Measurements from ENCODE around the gene CPEB4. TPM values are rescaled to one million over a fixed set of nuclear protein-coding genes. Genes with fewer than 3 reads are reported as not detected.

Gene CPEB4
- total and polyA plus RNA-seq, 10 of the 15 experiments (the other 5 are each of a cell fraction or from before 2014, with no cell fraction given), result 6.9 to 33.1 (median 20.4) TPM

DNA sequence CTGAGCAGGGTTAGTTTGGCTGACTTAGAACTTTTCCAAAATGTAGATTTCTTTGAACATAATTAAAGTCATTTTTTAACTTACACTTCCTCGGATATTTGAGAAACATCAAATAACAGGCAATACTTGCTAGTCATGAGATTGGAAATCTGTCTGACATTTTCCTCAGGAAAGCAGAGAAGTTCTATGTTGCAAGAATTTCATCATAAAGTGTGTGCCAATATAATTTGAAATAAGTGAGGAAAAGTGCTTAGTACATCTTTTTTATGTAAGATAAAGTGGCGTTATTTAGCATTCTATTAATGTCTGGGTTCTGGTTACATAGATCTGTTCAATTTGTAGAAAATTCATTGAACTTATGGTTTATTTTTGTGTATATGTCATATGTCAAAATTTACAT is 52.1 kb downstream of the CPEB4 start:
- Histone ChIP-seq H4K20me1 (ENCODE audit: control insufficient read depth, insufficient read depth) (no peaks in the 10 kb centered on the region), H3K4me3 (no peak overlapping the region), H3K27me3 (replicated peaks in 1 of 2; ENCODE audit: control insufficient read depth in 2 of 2, insufficient read depth in 2 of 2, low read length in 1 of 2) (no peaks in the 10 kb centered on the region), H2AFZ (ENCODE audit: control insufficient read depth, low read depth, low read length) (no peak overlapping the region), H3K36me3 (ENCODE audit: control insufficient read depth in 2 of 2, insufficient read depth in 2 of 2, low read length in 1 of 2) (peaks cover 2 to 8% of the 10 kb centered on the region in 2 experiments), H3K4me2 (ENCODE audit: control insufficient read depth, insufficient read depth) (no peak overlapping the region), H3K9ac (ENCODE audit: control insufficient read depth, insufficient read depth, low read length) (no peak overlapping the region), H3K79me2 (ENCODE audit: control insufficient read depth, insufficient read depth, low read length) (no peaks in the 10 kb centered on the region; the same call in 1 of the 2 replicates), H3K9me3 (replicated peaks; ENCODE audit: control insufficient read depth, insufficient read depth, low read length) (no peaks in the 10 kb centered on the region), H3K4me1 (ENCODE audit: control insufficient read depth, insufficient read depth, low read length) (no peaks in the 10 kb centered on the region), H3K27ac (ENCODE audit: control insufficient read depth, insufficient read depth) (no peak overlapping the region)
- POLR2A ChIA-PET, result interaction anchor here (0.6 kb wide), 2 partner anchors 16 to 151 kb away, joined by 3 to 4 read pairs; no protein-coding TSS in a partner anchor
- FAIRE-seq, result no peak
- no peak for TF ChIP-seq NFXL1 (IDR thresholded peaks at IDR 0.05; ENCODE audit: borderline replicate concordance)
- TF ChIP-seq SMAD1 (IDR thresholded peaks at IDR 0.05; ENCODE audit: low read depth, partially characterized antibody), result no peak
- TF ChIP-seq MYB (IDR thresholded peaks at IDR 0.05; ENCODE audit: borderline replicate concordance, low read depth, low read length), result no peak
- TF ChIP-seq BCL11A (IDR thresholded peaks at IDR 0.05; ENCODE audit: low read depth, low read length), result no peak
- no peak for TF ChIP-seq TCF12 (IDR thresholded peaks at IDR 0.05; ENCODE audit: low read depth, low read length)
- no peak for TF ChIP-seq POLR2AphosphoS2 (IDR thresholded peaks at IDR 0.05; ENCODE audit: low read depth, low read length)
- TF ChIP-seq CREB1 (IDR thresholded peaks at IDR 0.05; ENCODE audit: low read depth), result no peak
- TF ChIP-seq NR2C1 (IDR thresholded peaks at IDR 0.05), result no peak
- no peak for TF ChIP-seq RAD21 (IDR thresholded peaks at IDR 0.05; ENCODE audit: insufficient read depth, low read depth, low read length)
- no peak for TF ChIP-seq BCLAF1 (IDR thresholded peaks at IDR 0.05)
- no peak for TF ChIP-seq NR2F1 (conservative IDR thresholded peaks at IDR 0.05)
- no peak for TF ChIP-seq YBX1 (IDR thresholded peaks at IDR 0.05)
- TF ChIP-seq MEF2A (IDR thresholded peaks at IDR 0.05; ENCODE audit: insufficient read depth, low read depth, low read length), result no peak
- no peak for TF ChIP-seq TBL1XR1 (IDR thresholded peaks at IDR 0.05; ENCODE audit: low read depth, low read length)
- TF ChIP-seq FOS (IDR thresholded peaks at IDR 0.05; ENCODE audit: borderline replicate concordance, extremely low read depth, insufficient read length), result no peak
- TF ChIP-seq WRNIP1 (IDR thresholded peaks at IDR 0.05; ENCODE audit: borderline replicate concordance, low read depth, low read length), result no peak
- no peak for TF ChIP-seq SP1 (IDR thresholded peaks at IDR 0.05; ENCODE audit: low read depth, low read length)
- in situ Hi-C loops (cut with MboI) (no loop called here), intact Hi-C loops (cut with micrococcal nuclease; ENCODE audit: unreplicated experiment) (no loop called here)
- no TSS peak for BruUV-seq (replicated peaks)
- DNase-seq (ENCODE audit: low read depth, low spot score), result no peak
- WGBS (ENCODE audit: insufficient coverage, insufficient replicate concordance, low lambda C conversion rate, missing lambda C conversion rate), result 95% methylated on average over 2 of the region's 2 CpGs
- no peak for ATAC-seq
- RAD21 ChIA-PET (ENCODE audit: unreplicated experiment), result interaction anchor here (1.2 to 1.9 kb wide), 2 partner anchors 15 to 324 kb away, joined by 4 to 7 read pairs; partner anchors contain the start of gene BOD1
- SMC1A ChIA-PET (ENCODE audit: uncharacterized antibody, unreplicated experiment), result interaction anchor here (0.6 to 2.2 kb wide), 4 partner anchors 8 to 325 kb away, joined by 3 to 6 read pairs (median 4); no protein-coding TSS in a partner anchor
- CTCF ChIA-PET, result interaction anchor here (1.0 to 1.9 kb wide), 4 partner anchors 8 to 324 kb away, joined by 3 to 11 read pairs (median 4); partner anchors contain the start of gene BOD1
